ENCODE data around the gene PEX12. TPM values are rescaled to one million over a fixed set of nuclear protein-coding genes. Genes with fewer than 3 reads are reported as not detected.
A peak's percentile ranks its signal among the peaks of the same experiment; 100 is the strongest.

PEX12 gene
- total RNA-seq, 2 donors from 2014 or later = 3.5 to 4.5 TPM

DNA sequence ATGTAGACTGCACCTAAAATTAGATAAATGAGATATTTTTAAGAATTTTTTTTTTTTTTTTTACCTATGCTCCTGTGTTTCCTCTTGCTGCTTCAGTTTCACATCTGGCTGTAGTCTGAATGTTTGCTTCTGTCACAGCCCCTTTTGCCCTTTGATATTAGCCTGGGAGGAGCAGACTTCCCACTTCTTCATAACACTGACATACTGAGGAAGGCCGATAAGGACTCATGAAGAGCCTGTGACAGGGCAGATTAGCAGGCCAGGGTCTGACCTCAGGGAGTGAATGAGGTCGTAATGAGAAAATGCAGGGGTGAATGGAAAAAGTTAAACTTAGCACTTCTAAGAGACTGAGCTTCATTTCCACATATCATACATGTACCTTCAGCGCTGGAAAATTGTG lies 17.7 kb downstream of the PEX12 start, which contains the start of gene SLFN14:
TSS of gene SLFN14 (minus strand) at position 117 of the 400 bp plus-strand sequence. CDS start 2,757 bp downstream, outside the sequence.
- no peaks in the 10 kb centered on the region for H3K9me3 Mint-ChIP-seq
- ATAC-seq (no peak), DNase-seq (ENCODE audit: low spot score) (no peak)
- peaks cover 0 to 20% of the 10 kb centered on the region in 2 donors for H3K27me3 Mint-ChIP-seq
- H3K36me3 Mint-ChIP-seq = no peaks in the 10 kb centered on the region
- no peak within 1 kb of the TSS for H3K4me3 Mint-ChIP-seq
- no peaks in the 10 kb centered on the region for H3K4me1 Mint-ChIP-seq (ENCODE audit: low read depth in 2 of 2)
- no peak within 1 kb of the TSS for H3K27ac Mint-ChIP-seq

DNA sequence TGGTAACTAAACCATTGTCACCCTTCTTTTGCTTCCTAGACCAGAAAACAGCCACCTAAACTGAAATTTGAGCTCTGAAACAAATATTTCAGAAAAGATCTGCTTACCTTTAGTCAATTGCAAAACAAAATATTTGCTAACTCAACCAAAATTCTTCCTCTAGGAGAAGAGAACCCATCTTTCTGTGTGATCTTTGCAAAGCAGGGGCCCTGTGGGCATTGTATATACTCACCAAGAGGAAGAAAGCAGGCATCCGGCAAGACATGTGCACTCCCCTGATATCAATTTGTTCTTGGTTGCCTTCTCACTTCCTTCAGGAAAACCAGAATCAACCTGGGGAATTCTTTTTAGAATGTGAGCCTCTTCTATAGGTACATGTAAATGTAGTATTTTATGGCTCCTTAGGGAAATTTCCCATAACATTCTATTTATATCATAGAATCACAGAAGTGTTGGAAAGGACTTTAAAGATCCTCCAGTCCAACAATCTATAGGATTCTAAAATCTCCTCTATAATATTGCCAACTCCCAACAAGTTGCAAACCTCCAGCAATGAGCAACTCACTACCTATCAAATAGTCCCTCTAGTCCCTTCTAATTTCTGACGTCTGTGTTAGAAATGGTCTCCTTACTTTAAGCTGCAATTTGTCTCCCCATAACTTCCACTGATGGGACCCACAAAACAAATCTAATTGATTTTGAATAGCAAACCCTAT lies 18.7 kb downstream of the PEX12 start:
- H3K4me1 Mint-ChIP-seq (ENCODE audit: low read depth in 2 of 2) = no peaks in the 10 kb centered on the region
- no peaks in the 10 kb centered on the region for H3K36me3 Mint-ChIP-seq
- no peak for ATAC-seq
- H3K27ac Mint-ChIP-seq = no peak overlapping the region
- H3K27me3 Mint-ChIP-seq = peaks cover 0 to 20% of the 10 kb centered on the region in 2 donors
- H3K9me3 Mint-ChIP-seq = no peaks in the 10 kb centered on the region
- H3K4me3 Mint-ChIP-seq = no peak overlapping the region
- DNase-seq (ENCODE audit: low spot score) = no peak

DNA sequence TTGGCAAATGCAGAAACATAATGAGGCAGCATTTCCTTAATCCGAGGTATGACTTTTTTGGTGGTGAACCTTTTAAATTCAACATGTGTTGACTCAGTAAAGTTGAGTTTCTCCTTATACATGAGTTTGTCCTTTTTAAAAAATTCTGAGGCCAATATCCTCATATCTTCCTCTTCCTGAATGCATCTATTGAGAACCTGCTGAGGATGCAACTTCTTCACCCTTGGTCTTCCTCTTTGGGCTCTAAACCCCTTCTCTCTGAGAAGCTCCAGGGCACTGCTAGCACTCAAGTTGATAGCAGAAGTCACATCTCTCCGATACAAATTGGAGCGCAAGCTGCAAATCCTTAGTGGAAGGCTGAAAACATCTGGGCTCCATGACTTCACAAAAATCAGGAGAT lies 21.0 kb downstream of the PEX12 start:
- no peak overlapping the region for H3K4me3 Mint-ChIP-seq
- no peaks in the 10 kb centered on the region for H3K36me3 Mint-ChIP-seq
- no peak overlapping the region for H3K27ac Mint-ChIP-seq
- H3K9me3 Mint-ChIP-seq = no peaks in the 10 kb centered on the region
- H3K27me3 Mint-ChIP-seq = peaks cover 0 to 18% of the 10 kb centered on the region in 2 donors
- no peak for ATAC-seq
- DNase-seq (ENCODE audit: low spot score) = no peak
- H3K4me1 Mint-ChIP-seq (ENCODE audit: low read depth in 2 of 2) = no peaks in the 10 kb centered on the region

DNA sequence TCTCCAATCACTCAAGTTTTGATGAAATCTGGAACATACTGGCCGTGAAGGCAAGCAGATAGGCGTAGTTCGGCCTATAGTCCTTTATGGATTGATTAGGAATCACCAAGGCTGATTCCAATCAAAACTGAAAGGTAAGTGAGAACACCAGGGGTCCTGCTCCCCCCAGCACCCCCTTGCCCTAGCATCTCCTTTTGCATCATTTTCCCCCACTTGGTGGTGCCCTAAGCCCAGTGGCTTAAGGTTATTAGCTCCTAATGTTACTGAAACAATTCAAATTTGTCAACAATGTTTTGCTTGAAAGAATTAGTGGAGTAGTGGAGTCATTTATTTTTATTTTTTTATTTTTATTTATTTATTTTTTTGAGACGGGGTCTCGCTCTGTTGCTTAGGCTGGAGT lies 22.7 kb downstream of the PEX12 start:
- Mint-ChIP-seq H3K27me3 (peaks cover 0 to 18% of the 10 kb centered on the region in 2 donors), H3K4me3 (no peak overlapping the region), H3K36me3 (no peaks in the 10 kb centered on the region), H3K4me1 (ENCODE audit: low read depth in 2 of 2) (no peaks in the 10 kb centered on the region), H3K27ac (no peak overlapping the region), H3K9me3 (no peaks in the 10 kb centered on the region)
- ATAC-seq (no peak), DNase-seq (ENCODE audit: low spot score) (no peak)

DNA sequence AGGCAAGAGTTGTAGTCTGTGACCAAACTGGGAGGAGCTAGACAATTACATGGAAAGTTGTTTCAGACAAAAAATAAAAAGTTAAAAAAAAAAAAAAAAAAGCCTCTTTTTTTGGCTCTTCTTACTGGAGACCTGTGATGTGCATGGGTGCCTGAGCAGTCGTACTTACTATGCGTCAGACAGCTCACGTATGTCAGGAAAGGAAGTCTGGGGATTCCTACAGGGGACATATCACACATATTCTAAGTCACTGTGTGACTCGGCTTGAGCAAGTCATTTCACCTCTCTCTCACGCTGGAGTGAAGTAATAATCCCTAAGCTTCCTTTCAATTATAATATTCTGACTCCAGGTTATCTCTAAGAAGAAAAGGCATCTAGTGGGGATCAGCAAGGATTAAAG lies 23.7 kb downstream of the PEX12 start:
- peaks cover 0 to 13% of the 10 kb centered on the region in 2 donors for H3K27me3 Mint-ChIP-seq
- no peaks in the 10 kb centered on the region for H3K4me1 Mint-ChIP-seq (ENCODE audit: low read depth in 2 of 2)
- H3K36me3 Mint-ChIP-seq = no peaks in the 10 kb centered on the region
- no peak for DNase-seq (ENCODE audit: low spot score)
- no peak overlapping the region for H3K4me3 Mint-ChIP-seq
- H3K9me3 Mint-ChIP-seq = no peaks in the 10 kb centered on the region
- H3K27ac Mint-ChIP-seq = no peak overlapping the region
- ATAC-seq = peak; percentile 60 to 87

DNA sequence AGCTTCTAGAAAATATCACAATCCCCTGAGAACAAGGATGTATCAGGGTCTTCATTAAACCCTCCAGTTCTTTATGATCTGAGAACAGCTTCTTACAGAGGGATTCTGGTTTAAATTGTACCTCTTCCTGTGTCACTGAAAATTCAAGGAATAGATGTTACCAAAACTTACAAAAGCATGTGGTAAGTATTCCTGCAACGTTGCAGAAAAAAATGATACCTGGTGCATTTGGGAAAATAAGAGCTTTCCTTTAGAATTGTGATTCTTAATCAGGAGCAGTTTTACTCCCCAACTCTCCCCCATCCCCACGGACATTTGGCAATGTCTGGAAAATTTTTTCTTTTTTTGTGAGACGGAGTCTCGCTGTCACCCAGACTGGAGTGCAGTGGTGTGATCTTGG lies 25.1 kb downstream of the PEX12 start:
- no peaks in the 10 kb centered on the region for H3K9me3 Mint-ChIP-seq
- ATAC-seq = no peak
- no peaks in the 10 kb centered on the region for H3K4me1 Mint-ChIP-seq (ENCODE audit: low read depth in 2 of 2)
- peaks cover 0 to 4% of the 10 kb centered on the region in 2 donors for H3K27me3 Mint-ChIP-seq
- DNase-seq (ENCODE audit: low spot score) = no peak
- no peak overlapping the region for H3K27ac Mint-ChIP-seq
- no peak overlapping the region for H3K4me3 Mint-ChIP-seq
- no peaks in the 10 kb centered on the region for H3K36me3 Mint-ChIP-seq

DNA sequence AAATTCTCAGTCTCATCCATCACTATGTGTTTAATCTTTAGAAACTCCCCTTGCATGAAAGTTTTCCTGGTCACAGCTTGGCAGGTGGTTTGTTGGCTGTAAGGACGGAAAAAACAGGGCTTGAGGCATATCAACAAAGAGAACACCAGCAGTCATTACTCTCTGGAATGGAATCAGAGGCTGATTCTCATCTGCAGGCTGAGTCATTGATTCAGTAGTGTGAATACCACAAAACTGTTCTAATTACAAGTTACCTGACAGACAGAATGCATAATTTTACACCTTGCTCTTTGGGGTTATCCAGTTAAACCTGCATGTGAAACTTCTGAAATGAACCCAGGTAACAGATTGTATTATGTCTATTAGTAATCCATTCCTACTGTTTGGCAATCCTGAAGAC lies 29.4 kb downstream of the PEX12 start:
- H3K27ac Mint-ChIP-seq = no peak overlapping the region
- no peak for ATAC-seq

DNA sequence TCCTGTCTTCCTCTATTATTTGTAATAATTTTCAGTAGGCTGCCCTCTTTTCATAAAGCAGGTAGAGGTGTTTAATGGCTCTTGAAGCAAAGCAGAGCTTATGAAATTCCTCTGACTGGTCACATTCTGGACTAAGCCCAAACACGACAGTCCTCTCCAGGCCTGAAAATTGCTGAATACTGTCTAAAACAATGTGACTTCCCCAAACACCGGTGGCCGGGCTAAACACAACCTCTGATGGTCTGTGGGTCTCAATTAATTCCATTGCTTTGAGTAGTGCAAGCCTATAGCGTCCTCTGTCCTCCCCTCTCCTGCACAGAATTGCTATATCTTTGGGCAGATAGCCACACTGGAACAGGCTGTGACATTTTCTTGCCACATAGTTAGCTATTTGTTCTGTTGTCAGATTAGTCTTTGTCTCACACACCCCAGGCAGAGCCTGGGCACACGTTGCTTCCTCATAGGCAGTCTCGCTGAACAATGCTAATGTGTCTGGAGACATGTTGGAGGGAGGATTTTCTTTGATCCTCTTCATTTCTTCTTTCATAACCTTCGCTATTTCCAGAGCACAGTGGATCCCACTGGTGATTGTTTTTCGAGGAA lies 30.1 kb downstream of the PEX12 start:
- Mint-ChIP-seq H3K27ac (no peak overlapping the region), H3K4me1 (ENCODE audit: low read depth in 2 of 2) (peaks cover 15% of the 10 kb centered on the region in 2 donors), H3K9me3 (no peaks in the 10 kb centered on the region), H3K4me3 (no peak overlapping the region), H3K36me3 (no peaks in the 10 kb centered on the region), H3K27me3 (no peaks in the 10 kb centered on the region)
- ATAC-seq (no peak), DNase-seq (ENCODE audit: low spot score) (no peak)

More for the DNA sequence above, 29.4 kb downstream of the PEX12 start:
- Mint-ChIP-seq H3K4me3 (no peak overlapping the region), H3K9me3 (no peaks in the 10 kb centered on the region), H3K4me1 (ENCODE audit: low read depth in 2 of 2) (peaks cover 12 to 15% of the 10 kb centered on the region in 2 donors), H3K36me3 (no peaks in the 10 kb centered on the region), H3K27me3 (no peaks in the 10 kb centered on the region)
- DNase-seq (ENCODE audit: low spot score) = no peak

DNA sequence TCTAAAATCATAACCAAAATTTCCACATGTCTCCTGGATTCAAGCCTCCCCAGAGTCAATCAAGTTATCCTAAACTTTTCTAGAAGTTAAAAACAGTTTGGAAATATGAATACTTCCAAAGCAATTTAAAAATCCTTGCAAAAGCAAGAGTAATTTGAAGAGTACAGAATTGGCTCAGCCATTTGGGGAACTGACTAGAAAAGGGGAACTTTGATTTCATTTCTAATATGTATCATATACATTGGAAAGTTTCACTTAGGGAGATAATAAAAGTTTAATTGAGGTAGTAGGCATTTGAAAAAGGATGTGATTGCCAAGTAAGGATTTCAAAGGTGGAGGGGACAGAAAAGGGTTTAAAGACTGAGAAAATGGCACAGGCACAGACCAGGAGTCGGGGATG lies 31.9 kb downstream of the PEX12 start:
- peaks cover 15 to 16% of the 10 kb centered on the region in 2 donors for H3K4me1 Mint-ChIP-seq (ENCODE audit: low read depth in 2 of 2)

DNA sequence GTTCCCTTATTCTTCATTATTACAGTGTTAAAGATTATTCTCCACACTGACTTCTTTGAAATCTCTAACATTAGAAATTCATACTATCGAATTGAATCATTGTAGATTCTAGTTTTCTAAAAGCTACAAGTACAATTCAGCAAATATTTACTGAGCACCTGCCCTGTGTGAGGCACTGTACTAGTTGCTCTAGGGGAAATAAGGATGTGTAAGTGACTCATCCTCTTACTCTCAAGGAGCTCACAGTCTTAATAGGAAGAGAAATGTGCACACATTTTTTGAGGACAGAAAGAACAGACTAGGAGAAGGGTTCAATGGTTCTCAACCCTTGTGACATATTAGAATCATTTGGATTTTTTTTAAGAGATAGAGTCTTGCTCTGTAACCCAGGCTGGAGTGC lies 33.2 kb downstream of the PEX12 start:
- Mint-ChIP-seq H3K9me3 (no peaks in the 10 kb centered on the region), H3K27ac (no peak overlapping the region), H3K27me3 (no peaks in the 10 kb centered on the region), H3K4me1 (ENCODE audit: low read depth in 2 of 2) (peaks cover 23 to 27% of the 10 kb centered on the region in 2 donors), H3K4me3 (no peak overlapping the region), H3K36me3 (no peaks in the 10 kb centered on the region)
- no peak for DNase-seq (ENCODE audit: low spot score)
- ATAC-seq = no peak

More for the DNA sequence above, 31.9 kb downstream of the PEX12 start:
- Mint-ChIP-seq H3K4me3 (no peak overlapping the region), H3K36me3 (no peaks in the 10 kb centered on the region), H3K27ac (no peak overlapping the region), H3K27me3 (no peaks in the 10 kb centered on the region), H3K9me3 (no peaks in the 10 kb centered on the region)
- DNase-seq (ENCODE audit: low spot score) = no peak
- ATAC-seq = no peak

DNA sequence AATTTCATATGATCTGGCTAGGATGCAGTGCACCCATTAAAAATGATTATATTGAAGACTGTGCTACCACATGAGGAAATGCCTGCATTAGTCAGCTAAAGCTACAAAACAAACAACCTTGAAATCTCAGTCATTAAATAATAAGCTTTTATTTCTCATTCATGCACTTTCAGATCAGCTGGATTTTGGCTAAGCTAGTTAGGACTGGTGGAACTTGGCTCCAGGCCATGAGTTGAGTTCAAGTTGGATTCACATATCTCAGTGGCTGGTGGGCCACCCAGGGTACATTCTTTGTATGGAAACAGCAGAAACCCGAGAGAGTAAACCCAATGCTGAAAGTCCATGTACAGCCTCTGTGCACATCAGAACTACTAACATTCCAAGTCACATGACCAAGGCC lies 34.5 kb downstream of the PEX12 start:
- Mint-ChIP-seq H3K36me3 (no peaks in the 10 kb centered on the region), H3K4me1 (ENCODE audit: low read depth in 2 of 2) (peaks cover 35 to 40% of the 10 kb centered on the region in 2 donors), H3K27ac (no peak overlapping the region), H3K27me3 (no peaks in the 10 kb centered on the region), H3K9me3 (no peaks in the 10 kb centered on the region), H3K4me3 (no peak overlapping the region)
- DNase-seq (ENCODE audit: low spot score) = no peak
- no peak for ATAC-seq

DNA sequence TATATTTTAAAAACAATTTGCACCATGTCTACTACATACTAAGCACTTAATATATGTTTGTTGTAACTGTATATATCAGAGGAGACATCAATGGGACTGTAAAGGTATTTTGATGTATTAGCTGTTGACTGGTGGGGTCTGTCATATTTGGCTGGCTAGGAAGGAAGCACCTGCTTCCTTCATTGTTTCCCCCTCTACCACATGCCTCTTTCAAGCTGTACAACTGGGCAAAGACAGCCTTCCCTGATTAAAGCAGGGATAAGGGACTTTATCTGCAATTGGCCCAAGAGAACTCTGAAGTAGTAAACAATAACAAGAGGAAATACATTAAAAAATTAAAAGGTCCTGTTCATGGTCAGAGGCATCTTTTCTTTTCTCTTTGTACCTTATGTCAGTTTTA lies 35.4 kb downstream of the PEX12 start:
- no peaks in the 10 kb centered on the region for H3K9me3 Mint-ChIP-seq
- no peak overlapping the region for H3K4me3 Mint-ChIP-seq
- peaks cover 41 to 49% of the 10 kb centered on the region in 2 donors for H3K4me1 Mint-ChIP-seq (ENCODE audit: low read depth in 2 of 2)
- ATAC-seq (no peak), DNase-seq (ENCODE audit: low spot score) (no peak)
- H3K27me3 Mint-ChIP-seq = no peaks in the 10 kb centered on the region
- H3K36me3 Mint-ChIP-seq = no peaks in the 10 kb centered on the region
- peak overlapping the region in 1 of 2 donors; percentile 99 for H3K27ac Mint-ChIP-seq

DNA sequence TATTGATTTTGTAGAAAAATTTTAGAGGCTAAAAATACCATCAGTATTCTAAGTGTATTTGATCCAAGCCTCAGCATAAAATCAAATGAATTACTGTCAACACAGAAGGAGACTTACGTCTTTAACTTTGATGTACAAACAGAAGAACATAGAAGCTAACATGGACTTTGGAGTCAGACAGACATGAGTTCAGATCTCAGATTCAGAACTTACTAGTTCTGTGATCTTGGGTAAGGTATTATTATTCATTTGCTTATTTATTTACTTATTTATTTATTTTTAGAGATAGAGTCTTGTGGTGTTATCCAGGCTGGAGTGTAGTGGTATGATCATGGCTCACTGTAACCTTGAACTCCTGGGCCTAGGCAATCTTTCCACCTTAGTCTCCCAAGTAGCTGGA lies 36.9 kb downstream of the PEX12 start:
- H3K36me3 Mint-ChIP-seq = no peaks in the 10 kb centered on the region
- peak overlapping the region; percentile 91 for H3K4me3 Mint-ChIP-seq
- H3K27ac Mint-ChIP-seq = peak overlapping the region; percentile 98 to 99
- no peaks in the 10 kb centered on the region for H3K27me3 Mint-ChIP-seq
- ATAC-seq = no peak
- H3K9me3 Mint-ChIP-seq = no peaks in the 10 kb centered on the region
- DNase-seq (ENCODE audit: low spot score) = no peak
- H3K4me1 Mint-ChIP-seq (ENCODE audit: low read depth in 2 of 2) = peaks cover 50 to 54% of the 10 kb centered on the region in 2 donors

DNA sequence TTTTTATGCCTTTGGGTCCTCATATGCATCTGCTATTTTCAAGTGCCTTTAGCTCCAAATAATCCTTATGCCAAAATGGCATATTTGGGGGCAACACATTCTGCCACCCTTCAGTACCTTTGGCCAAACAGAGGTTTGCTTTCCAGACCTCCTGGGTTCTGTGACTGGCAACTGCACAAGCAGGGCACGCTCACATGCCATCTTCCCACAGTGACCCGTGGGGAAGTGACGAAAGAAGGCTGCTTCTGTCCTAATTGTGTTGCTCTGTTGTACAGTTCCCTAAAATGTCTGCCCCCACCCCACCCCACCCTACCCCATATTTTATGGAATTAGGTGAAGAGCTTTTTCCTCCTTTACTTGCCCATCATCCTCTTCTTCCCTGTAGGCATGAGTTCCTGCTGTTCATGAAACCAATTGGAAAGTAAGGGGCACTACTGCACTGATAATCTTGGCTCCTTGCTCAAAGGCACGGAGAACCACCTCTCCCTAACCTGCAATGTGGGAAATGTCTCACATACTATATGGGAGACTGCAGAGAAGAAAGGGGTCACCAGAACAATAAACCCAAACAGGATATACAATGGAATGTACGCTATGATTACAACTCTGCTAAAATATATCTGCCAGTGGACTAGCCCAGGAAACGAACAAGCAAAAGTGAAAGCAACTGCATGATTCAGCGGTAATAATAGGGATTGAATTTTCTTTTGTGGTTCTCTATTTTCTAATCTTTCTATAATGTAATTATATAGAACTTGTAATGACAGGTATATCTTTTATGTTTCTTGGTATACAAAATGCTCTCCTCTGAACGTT lies 37.6 kb downstream of the PEX12 start:
- no peaks in the 10 kb centered on the region for H3K27me3 Mint-ChIP-seq
- peak overlapping the region; percentile 98 to 99 for H3K27ac Mint-ChIP-seq
- H3K9me3 Mint-ChIP-seq = no peaks in the 10 kb centered on the region
- peak in 1 of 2 donors; percentile 48 for ATAC-seq
- DNase-seq (ENCODE audit: low spot score) = no peak
- H3K4me1 Mint-ChIP-seq (ENCODE audit: low read depth in 2 of 2) = peaks cover 49 to 53% of the 10 kb centered on the region in 2 donors
- peak overlapping the region; percentile 91 for H3K4me3 Mint-ChIP-seq
- no peaks in the 10 kb centered on the region for H3K36me3 Mint-ChIP-seq
